Activated CD8-positive, alpha-beta memory T cell treated with anti-CD3 and anti-CD28 coated beads, Interleukin-2, amount 10 ng/mL, durations not matched to agents 7 days and 5 days (primary cell): ENCODE measurements around the gene PCSK6. TPM values are rescaled to one million over a fixed set of nuclear protein-coding genes. Genes with fewer than 3 reads are reported as not detected.
A peak's percentile ranks its signal among the peaks of the same experiment; 100 is the strongest.

Experiments
- ATAC-seq: fragments of 150-1000 bp; cut with Tn5 transposase; one replicate; pipeline ENCODE4 v1.10.0; 2021; ENCODE audit warnings: moderate library complexity
- CTCF ChIA-PET: fragments of 350-600 bp; sonication (Branson Sonifier 250); formaldehyde crosslinking; loops from one replicate; lab custom pipeline; 2021; ENCODE audit warnings: antibody characterized with exemption; lab: Charles Lee
- DNase-seq: peaks from one replicate; pipeline ENCODE4 v3.0.0-alpha.2; 2020
- H3K27ac Mint-ChIP-seq: one replicate; pipeline ENCODE4 v1.8.0; 2021; ENCODE audit warnings: mild to moderate bottlenecking, mixed read lengths
- H3K27me3 Mint-ChIP-seq: one replicate; pipeline ENCODE4 v1.8.0; 2021; ENCODE audit warnings: mixed read lengths
- H3K36me3 Mint-ChIP-seq: one replicate; pipeline ENCODE4 v1.8.0; 2021; ENCODE audit warnings: mild to moderate bottlenecking, mixed read lengths
- H3K4me1 Mint-ChIP-seq: one replicate; pipeline ENCODE4 v1.8.0; 2021; ENCODE audit warnings: mixed read lengths
- H3K4me3 Mint-ChIP-seq: one replicate; pipeline ENCODE4 v1.8.0; 2021; ENCODE audit warnings: mild to moderate bottlenecking, moderate library complexity, mixed read lengths
- H3K9me3 Mint-ChIP-seq: one replicate; pipeline ENCODE4 v1.8.0; 2022; ENCODE audit warnings: low read depth, mixed read lengths
- total RNA-seq, 2 experiments: library from RNA; stranded (reverse); gene quantifications; one replicate each; pipeline ENCODE4 v1.2.3, GENCODE V29; 2021

The PCSK6 gene
- total RNA-seq, 2 experiments from 2014 or later = 0.44 to 1.5 TPM

- H3K36me3 Mint-ChIP-seq = no peaks in the 10 kb centered on the region
- peaks cover 30% of the 10 kb centered on the region for H3K4me1 Mint-ChIP-seq
- H3K27ac Mint-ChIP-seq = no peak overlapping the region
- CTCF ChIA-PET = interaction anchor here (0.7 to 2.0 kb wide), 8 partner anchors 140 to 215 kb away, joined by 3 to 7 read pairs (median 3); no protein-coding TSS in a partner anchor
- no peak overlapping the region for H3K4me3 Mint-ChIP-seq
- DNase-seq = no peak
- H3K27me3 Mint-ChIP-seq = peaks cover 59% of the 10 kb centered on the region
- ATAC-seq = peak; percentile 39
- no peaks in the 10 kb centered on the region for H3K9me3 Mint-ChIP-seq
Measured at GRCh38 chr15:101500865-101501551, 11.5 kb upstream of the PCSK6 start.

DNA sequence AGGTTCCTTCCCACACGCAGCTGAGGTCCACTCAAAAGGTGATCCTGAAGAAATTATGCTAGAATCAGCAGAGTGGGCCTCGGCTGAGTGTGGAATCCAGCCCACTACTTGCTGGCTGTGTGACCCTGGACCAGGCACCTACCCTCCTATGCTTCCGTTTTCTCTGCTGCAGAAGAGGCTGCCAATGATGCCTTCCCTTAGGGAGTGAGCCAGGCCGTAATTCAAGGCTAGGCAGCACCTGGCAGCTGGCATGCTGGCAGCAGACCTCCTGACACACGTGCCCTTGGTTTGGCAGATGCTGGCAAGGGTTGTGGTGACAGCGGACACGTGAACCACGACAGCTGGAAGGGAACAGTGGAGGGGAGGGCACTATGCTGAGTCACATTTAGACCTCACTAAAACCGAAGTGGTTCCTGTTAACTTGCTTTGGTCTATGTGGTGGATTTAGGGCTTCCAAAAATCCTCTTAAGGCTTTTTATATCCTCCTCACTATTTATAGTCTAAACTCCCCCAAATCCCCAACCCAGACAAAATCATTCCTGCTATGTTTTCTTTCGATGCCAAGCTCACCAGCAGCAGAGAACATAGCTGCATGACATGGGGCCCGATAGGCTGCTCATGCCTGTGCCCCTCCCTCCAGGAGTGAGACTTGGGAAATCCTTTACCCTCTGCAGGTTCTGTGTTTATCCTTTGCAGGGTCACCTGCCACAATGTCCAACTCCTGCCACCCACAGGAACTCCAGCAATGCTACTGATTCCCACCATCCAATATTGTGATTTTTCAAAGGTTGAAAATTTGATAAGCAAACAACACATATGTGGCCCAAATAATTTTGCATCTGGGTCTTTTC, 10.6 kb upstream of the PCSK6 start:
- no peaks in the 10 kb centered on the region for H3K9me3 Mint-ChIP-seq
- peak; percentile 73 for DNase-seq
- H3K4me3 Mint-ChIP-seq = no peak overlapping the region

DNA sequence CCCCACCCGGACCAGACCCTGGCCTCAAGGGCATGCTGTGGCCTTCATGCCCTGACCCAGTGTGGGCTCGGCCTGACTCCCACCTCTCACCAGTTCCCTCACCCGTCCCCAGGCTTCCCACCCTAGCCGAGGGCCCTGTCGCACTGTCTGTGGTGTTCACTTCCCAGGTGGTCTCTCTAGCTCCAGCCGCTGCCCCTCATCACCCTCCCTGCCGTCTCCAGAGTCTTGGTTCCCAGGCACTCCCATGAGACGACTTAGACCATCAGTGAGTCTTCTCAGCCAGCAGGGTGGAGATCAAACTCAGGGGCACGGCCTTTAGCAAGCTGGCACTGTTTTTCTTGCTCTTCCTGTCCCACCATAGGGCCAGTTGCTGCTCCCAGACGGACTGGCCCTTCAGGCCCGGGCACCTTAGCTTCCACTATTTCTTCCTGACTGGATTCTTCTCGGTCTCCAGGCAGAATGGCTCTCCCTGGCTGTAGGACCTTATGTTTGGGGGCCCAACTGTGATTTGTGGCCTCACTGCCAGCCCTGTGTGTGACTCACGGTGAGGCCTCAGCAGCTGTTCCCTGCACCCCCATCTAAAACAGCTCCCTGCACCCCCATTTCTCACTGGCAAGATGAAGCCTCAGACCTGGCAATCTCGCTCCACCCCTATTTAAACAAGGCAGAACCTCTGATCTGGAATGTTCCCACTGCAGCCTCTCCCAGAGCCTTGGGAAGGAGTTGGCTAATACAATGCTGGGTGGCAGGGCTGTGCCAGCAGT, 9.4 kb upstream of the PCSK6 start:
- DNase-seq (no peak), ATAC-seq (no peak)
- Mint-ChIP-seq H3K36me3 (no peaks in the 10 kb centered on the region), H3K4me1 (peaks cover 30% of the 10 kb centered on the region), H3K27me3 (peaks cover 68% of the 10 kb centered on the region), H3K9me3 (no peaks in the 10 kb centered on the region), H3K4me3 (no peak overlapping the region), H3K27ac (no peak overlapping the region)
- CTCF ChIA-PET = interaction anchor here (2.2 kb wide), 1 partner anchor 178 kb away, joined by 5 read pairs; no protein-coding TSS in a partner anchor

More for the DNA sequence above, 10.6 kb upstream of the PCSK6 start:
- peak; percentile 63 for ATAC-seq
- CTCF ChIA-PET = interaction anchor here (1.1 kb wide), 1 partner anchor 211 kb away, joined by 4 read pairs; no protein-coding TSS in a partner anchor
- peaks cover 30% of the 10 kb centered on the region for H3K4me1 Mint-ChIP-seq
- H3K27ac Mint-ChIP-seq = no peak overlapping the region
- peaks cover 64% of the 10 kb centered on the region for H3K27me3 Mint-ChIP-seq
- H3K36me3 Mint-ChIP-seq = no peaks in the 10 kb centered on the region

DNA sequence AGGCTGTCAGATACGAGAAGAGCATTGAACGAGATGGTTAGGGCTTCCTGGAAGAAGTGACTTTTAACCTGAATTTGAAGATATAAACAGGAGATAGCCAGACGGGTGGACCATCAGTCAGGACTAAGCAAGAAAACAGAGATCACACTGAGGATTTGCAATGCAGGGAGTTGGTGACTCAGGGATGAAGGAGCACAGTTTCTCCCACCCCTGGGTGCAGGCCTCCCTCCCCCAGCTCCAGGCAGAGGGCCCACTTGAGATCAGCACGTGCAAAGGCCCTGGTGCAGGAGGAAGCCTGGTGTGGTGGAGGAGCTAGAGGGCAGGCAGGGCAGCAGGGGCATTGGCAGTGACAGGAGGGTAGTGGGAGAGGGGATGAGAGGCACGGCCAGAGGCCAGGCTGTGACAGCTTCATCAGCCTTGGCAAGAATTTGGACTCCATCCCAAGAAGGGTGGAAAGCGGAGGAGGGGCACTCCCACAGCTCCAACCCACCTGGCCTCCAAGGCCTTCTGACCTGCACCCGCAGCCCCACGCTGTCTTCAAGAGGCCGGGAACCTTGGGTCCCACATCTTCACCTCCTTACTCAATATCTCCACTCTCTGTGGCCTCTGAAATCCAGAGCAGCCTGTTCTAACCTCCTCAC, 8.7 kb upstream of the PCSK6 start:
- ATAC-seq (no peak), DNase-seq (no peak)
- H3K9me3 Mint-ChIP-seq = no peaks in the 10 kb centered on the region
- H3K4me1 Mint-ChIP-seq = peaks cover 30% of the 10 kb centered on the region
- peaks cover 70% of the 10 kb centered on the region for H3K27me3 Mint-ChIP-seq
- H3K36me3 Mint-ChIP-seq = no peaks in the 10 kb centered on the region
- H3K27ac Mint-ChIP-seq = no peak overlapping the region
- no peak overlapping the region for H3K4me3 Mint-ChIP-seq
- CTCF ChIA-PET = interaction anchor here (2.2 kb wide), 1 partner anchor 177 kb away, joined by 5 read pairs; no protein-coding TSS in a partner anchor

DNA sequence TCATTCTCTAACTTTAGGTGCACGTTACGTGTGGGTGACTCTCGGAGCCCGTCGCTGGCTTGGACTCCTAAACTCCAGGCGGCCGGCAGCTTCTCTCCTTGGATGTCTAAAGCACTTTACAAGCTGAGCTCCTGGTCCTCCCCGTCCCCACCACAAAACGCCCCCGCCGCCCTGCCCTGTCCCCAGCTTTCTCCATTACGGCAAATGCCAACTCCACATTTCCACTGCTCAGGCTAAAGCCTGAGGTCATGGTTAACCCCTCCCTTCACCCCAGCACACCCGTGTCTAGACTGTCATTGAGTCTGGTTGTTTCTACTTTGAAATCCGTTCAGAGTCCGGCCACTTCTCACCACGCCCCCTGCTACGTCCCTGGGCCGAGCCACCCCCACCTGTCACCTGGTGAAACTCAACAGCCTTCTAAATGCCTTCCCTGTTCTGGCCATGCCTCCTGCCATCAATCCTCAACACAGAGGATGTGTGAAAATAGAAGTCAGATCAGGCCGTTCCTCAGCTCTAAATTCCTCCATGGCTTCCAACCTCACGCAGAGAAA, 8.1 kb upstream of the PCSK6 start:
- Mint-ChIP-seq H3K4me3 (no peak overlapping the region), H3K9me3 (no peaks in the 10 kb centered on the region), H3K4me1 (peaks cover 30% of the 10 kb centered on the region), H3K36me3 (no peaks in the 10 kb centered on the region), H3K27ac (no peak overlapping the region), H3K27me3 (peaks cover 67% of the 10 kb centered on the region)
- no peak for ATAC-seq
- CTCF ChIA-PET = interaction anchor here (2.2 kb wide), 1 partner anchor 177 kb away, joined by 5 read pairs; no protein-coding TSS in a partner anchor
- no peak for DNase-seq

DNA sequence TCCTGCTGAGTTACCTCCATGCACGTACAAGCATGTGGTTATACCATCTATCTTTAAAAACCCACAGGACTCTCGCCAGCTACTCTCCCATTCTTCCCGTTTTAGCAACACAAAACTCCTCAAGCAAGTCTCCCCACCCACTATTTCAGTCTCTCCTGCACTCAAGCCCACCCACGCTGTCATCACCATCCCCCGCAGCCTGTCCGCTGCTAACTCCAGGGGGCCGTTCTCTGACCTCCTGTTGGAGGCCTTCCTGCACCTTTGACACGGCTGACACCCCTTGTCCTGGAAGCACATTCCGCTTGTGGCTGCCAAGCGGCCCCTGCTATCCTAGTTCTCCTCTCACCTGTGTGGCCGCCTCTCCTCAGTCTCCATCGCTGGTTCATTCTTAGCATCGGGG, 7.5 kb upstream of the PCSK6 start:
- no peaks in the 10 kb centered on the region for H3K9me3 Mint-ChIP-seq
- no peak overlapping the region for H3K27ac Mint-ChIP-seq
- H3K4me3 Mint-ChIP-seq = no peak overlapping the region
- no peak for DNase-seq
- peaks cover 69% of the 10 kb centered on the region for H3K27me3 Mint-ChIP-seq
- no peaks in the 10 kb centered on the region for H3K36me3 Mint-ChIP-seq
- no peak for ATAC-seq
- CTCF ChIA-PET = interaction anchor here (2.2 kb wide), 1 partner anchor 176 kb away, joined by 5 read pairs; no protein-coding TSS in a partner anchor
- peaks cover 30% of the 10 kb centered on the region for H3K4me1 Mint-ChIP-seq

DNA sequence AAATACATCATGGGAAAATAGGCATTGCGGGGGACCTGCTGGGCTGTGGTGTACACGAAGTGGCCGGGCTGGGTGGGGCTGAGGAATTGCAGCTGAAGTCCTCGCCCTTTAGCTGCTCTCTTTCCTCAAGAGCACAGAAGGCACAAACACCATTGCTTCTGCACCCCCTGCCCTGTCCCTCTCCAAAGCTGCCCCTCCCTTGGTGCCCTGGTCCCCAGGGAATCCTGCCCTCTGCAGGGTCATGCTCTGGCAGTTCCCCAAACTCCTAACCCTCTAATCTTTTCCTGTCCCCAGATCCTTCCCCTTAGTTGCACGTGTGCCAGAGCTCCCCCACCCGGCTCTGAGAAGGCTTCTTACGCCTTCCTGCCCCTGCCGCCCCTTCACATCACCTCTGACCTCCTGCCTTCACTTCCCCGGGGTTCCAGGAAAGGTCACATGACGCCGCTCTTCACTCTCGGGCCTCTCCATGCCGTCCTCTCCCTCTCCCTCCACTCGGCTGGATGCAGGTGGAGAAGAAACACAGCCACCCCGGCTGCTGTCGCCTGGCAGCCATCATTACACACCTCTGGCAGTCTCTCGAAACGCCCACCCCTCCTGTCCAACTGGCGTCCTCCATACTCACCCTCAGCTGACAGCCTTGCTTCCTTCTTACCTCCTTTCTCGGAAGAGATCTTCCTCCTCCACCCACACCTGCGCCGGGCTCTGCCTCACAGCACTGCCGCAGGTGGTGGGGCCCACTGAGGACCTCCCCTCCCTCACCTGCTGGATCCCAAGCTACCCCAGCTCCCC, 6.9 kb upstream of the PCSK6 start:
- Mint-ChIP-seq H3K27me3 (peaks cover 69% of the 10 kb centered on the region), H3K27ac (no peak overlapping the region), H3K9me3 (no peaks in the 10 kb centered on the region), H3K4me1 (peaks cover 27% of the 10 kb centered on the region), H3K4me3 (no peak overlapping the region), H3K36me3 (no peaks in the 10 kb centered on the region)
- ATAC-seq (no peak), DNase-seq (no peak)
- CTCF ChIA-PET = no interaction called here

GRCh38 chr15:101495334-101496197, 6.1 kb upstream of the PCSK6 start:
- Mint-ChIP-seq H3K27ac (no peak overlapping the region), H3K4me1 (peaks cover 19% of the 10 kb centered on the region), H3K4me3 (no peak overlapping the region), H3K9me3 (no peaks in the 10 kb centered on the region), H3K36me3 (no peaks in the 10 kb centered on the region), H3K27me3 (peaks cover 71% of the 10 kb centered on the region)
- CTCF ChIA-PET = no interaction called here
- no peak for DNase-seq
- ATAC-seq = no peak

GRCh38 chr15:101494251-101494796, 4.8 kb upstream of the PCSK6 start:
- no peak overlapping the region for H3K27ac Mint-ChIP-seq
- ATAC-seq (no peak), DNase-seq (no peak)
- peaks cover 2% of the 10 kb centered on the region for H3K36me3 Mint-ChIP-seq
- peaks cover 10% of the 10 kb centered on the region for H3K4me1 Mint-ChIP-seq
- H3K27me3 Mint-ChIP-seq = peaks cover 74% of the 10 kb centered on the region
- H3K9me3 Mint-ChIP-seq = no peaks in the 10 kb centered on the region
- CTCF ChIA-PET = no interaction called here
- H3K4me3 Mint-ChIP-seq = no peak overlapping the region

DNA sequence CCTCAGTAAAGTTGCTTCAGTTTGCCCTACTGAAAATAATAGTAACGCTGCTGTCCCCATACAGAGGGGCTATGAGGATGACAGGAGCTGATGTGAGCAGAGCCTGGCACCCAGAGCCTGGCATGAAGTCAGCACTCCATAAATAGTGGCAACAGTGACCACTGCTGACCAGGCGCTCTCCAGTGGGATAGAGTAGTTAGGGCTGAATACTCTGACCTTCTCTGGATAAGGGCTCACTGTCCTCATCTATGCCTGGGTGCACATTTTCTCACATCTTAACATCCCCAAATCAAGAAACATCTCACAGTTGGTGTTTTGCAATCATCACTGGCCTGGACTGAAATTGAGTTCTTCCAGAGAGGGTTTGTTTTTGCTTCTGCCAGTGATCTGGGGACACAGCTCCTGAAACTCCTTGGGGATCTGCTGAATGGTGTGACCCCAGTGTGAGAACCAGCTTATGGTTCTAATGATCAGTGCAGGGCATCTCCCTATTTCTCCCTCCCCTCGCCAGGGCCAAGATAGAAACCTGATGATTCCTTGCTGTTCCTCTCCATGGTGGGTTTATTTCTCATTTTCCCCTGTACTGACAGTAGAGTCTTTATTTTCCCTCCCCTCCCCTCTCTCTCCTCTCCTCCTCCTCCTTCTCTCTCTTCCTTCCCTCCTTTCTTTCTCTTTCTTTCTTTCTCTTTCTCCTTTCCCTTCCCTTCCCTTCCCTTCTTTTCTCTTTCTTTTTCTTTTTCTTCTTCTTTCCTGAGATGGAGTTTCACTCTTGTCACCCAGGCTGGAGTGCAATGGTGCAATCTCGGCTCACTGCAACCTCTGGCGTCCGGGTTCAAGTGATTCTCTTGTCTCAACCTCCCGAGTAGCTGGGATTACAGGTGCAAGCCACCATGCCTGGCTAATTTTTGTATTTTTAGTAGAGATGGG, 3.5 kb upstream of the PCSK6 start:
- ATAC-seq (no peak), DNase-seq (no peak)
- CTCF ChIA-PET = no interaction called here
- H3K27me3 Mint-ChIP-seq = peaks cover 69% of the 10 kb centered on the region
- H3K4me1 Mint-ChIP-seq = peaks cover 8% of the 10 kb centered on the region
- H3K27ac Mint-ChIP-seq = no peak overlapping the region
- H3K36me3 Mint-ChIP-seq = peaks cover 2% of the 10 kb centered on the region
- H3K9me3 Mint-ChIP-seq = no peaks in the 10 kb centered on the region
- no peak overlapping the region for H3K4me3 Mint-ChIP-seq
